Keratinocyte (primary cell): ENCODE data around the gene NOG.

ENCODE experiments used
- CTCF ChIP-seq, 3 experiments: IDR thresholded peaks in 1 of 3; conservative IDR thresholded peaks in 1 of 3; optimal IDR thresholded peaks in 1 of 3; 2 replicates in 2 of 3; 3 replicates in 1 of 3; pipeline versions ENCODE3 to v1.5.1; 2011; ENCODE audit warnings: low read length in 3 of 3, mild to moderate bottlenecking in 3 of 3, moderate library complexity in 2 of 3, control low read depth in 1 of 3, inconsistent platforms in 1 of 3; ENCODE audit not compliant: insufficient read depth in 2 of 3; ENCODE audit errors: extremely low read depth in 1 of 3
- EZH2 ChIP-seq: IDR thresholded peaks from one replicate; pipeline ENCODE4 v1.6.1; 2012; ENCODE audit warnings: inconsistent platforms, mild to moderate bottlenecking, low read length, moderate library complexity

GRCh38 chr17:56608944-56609343 lies 15.4 kb downstream of the NOG start:
- TF ChIP-seq CTCF (optimal IDR thresholded peaks at IDR 0.05 in 1 of 3, IDR thresholded peaks at IDR 0.05 in 1 of 3, conservative IDR thresholded peaks at IDR 0.05 in 1 of 3; ENCODE audit: extremely low read depth in 1 of 3, insufficient read depth in 2 of 3, low read length in 3 of 3), result no peak
- TF ChIP-seq EZH2, result no peak
